Retinal pigment epithelial cell (primary cell): Measurements from ENCODE around the gene JMJD7.

ENCODE experiments used
- DNase-seq: peaks from one replicate; pipeline ENCODE4 v3.0.0-alpha.2; 2010; ENCODE audit warnings: low read depth
- H3K4me3 ChIP-seq: 2 replicates; pipeline ENCODE4 v1.5.1; 2011; ENCODE audit warnings: mild to moderate bottlenecking, low read length, control low read depth, moderate library complexity
- TF ChIP-seq, protein P1 (sequence below): conservative IDR thresholded peaks from 2 replicates; pipeline ENCODE4 v1.5.1; 2011; ENCODE audit warnings: low read depth, low read length, control low read depth, inconsistent platforms

JMJD7 gene

DNA sequence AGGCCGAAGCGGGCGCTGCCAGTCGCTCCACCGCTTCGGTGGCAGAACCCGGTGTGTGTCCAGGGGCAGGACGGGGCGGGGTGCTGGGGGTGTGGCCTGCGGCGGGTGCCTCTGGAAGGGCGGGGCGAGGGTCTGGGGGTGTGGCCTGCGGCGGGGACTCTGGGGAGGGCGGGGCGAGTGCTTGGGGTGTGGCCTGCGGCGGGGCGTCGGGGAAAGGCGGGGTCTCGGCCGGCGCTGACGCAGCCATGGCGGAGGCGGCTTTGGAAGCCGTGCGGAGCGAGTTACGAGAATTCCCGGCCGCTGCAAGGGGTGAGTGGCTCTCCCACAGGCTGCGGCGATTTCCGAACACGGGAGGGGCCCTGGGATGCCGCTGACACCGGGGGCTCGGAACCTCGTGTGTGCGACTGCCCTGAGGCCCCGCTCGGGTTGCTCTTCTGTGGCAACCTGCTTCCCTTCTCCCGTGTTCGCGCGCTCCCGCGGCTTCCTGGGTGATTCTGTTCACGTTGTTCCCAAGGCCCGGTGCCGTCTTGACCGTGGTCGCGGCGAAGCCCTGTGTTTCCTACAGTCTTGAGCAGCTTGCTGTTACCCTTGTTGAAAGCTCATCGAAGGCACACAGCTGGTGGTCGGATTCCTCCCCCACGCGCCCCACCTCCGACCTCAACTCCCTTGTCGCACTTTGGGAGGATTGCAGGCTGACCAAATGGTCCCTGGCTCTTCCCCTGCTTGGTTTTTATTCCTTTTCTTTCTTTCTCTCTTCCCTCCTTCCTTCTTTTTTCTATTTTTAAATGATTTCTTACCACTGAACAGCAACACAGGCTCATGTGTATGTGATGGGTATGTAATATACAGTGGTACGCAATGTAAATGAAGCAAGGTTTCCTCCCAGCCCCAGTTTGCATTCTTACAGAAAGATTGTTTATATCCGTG lies at the start of gene JMJD7:
Gene JMJD7 (plus strand): TSS at position 213 of the 927 bp plus-strand sequence. CDS start 33 bp downstream, at position 246.
- DNase-seq = peak; percentile 40
- H3K4me3 ChIP-seq = peak within 1 kb of the TSS; percentile 86
- TF ChIP-seq, protein P1, sequence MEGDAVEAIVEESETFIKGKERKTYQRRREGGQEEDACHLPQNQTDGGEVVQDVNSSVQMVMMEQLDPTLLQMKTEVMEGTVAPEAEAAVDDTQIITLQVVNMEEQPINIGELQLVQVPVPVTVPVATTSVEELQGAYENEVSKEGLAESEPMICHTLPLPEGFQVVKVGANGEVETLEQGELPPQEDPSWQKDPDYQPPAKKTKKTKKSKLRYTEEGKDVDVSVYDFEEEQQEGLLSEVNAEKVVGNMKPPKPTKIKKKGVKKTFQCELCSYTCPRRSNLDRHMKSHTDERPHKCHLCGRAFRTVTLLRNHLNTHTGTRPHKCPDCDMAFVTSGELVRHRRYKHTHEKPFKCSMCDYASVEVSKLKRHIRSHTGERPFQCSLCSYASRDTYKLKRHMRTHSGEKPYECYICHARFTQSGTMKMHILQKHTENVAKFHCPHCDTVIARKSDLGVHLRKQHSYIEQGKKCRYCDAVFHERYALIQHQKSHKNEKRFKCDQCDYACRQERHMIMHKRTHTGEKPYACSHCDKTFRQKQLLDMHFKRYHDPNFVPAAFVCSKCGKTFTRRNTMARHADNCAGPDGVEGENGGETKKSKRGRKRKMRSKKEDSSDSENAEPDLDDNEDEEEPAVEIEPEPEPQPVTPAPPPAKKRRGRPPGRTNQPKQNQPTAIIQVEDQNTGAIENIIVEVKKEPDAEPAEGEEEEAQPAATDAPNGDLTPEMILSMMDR = no peak

DNA sequence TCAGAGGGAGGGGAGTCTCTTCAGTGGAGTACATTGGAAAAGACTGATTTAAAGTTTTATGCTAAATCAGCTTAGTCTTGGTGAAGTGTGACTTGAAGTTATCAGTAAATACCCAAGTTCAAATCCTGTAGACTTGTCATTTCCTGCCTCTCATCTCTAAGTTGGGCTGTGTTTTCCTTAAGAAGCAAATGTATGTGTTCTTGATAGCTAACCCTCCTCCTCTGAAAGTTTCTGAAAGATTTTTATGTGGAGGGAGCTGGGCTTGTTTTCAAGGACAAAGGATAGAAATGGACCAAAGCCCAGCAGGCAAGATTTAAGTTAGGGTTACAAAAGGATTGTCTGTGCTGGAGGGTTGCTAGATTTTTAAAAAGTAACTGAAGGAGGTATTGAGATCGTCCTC lies 49.4 kb upstream of the JMJD7 start:
- H3K4me3 ChIP-seq = no peak overlapping the region

DNA sequence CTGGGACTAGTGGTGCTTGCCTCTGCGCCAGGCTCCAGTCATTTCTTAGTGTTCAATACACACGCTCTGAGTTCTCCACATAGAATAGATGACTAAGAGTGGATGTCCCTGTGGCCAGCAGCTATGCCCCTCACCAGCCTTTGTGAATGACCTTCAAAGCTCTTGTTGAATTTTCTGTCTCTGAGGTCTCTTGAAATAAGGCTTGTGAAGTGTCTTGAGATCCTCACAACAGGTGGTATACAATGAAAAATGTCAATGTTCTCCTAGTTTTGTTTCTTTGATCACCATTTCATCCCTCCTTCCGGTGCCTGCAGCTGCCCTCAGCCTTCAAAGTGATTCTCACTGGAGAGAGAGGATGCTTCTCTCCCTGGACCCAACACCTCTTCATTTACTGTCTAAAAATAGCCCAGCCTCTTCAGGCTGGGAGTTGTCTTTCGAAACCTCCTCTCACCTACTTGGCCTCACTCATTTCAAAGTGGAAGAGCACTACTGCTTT lies 48.2 kb upstream of the JMJD7 start:
- TF ChIP-seq, protein P1 = no peak
- H3K4me3 ChIP-seq = no peak overlapping the region
- no peak for DNase-seq

More for the DNA sequence above, 49.4 kb upstream of the JMJD7 start:
- DNase-seq = no peak
- TF ChIP-seq, protein P1 = no peak

DNA sequence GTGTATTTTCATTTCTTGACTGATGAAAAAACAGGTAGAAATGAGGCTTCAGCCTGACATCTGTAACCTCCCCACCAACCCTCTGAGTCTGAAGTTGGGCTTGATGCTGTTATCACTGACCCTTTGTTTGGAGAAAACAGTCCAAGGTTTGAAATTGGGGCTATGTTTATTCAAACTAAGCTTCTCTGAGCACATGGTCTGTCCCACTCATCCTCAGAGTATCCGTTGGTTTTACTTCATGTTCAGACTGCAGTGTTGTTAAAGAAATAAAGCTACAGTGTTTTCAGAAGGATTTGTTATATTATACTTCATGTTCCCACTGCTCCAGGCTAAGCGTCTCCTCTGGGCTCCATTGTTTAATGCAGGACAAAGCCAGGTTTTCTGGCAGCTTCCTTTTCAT lies 47.6 kb upstream of the JMJD7 start:
- H3K4me3 ChIP-seq = no peak overlapping the region
- TF ChIP-seq, protein P1 = no peak
- no peak for DNase-seq

DNA sequence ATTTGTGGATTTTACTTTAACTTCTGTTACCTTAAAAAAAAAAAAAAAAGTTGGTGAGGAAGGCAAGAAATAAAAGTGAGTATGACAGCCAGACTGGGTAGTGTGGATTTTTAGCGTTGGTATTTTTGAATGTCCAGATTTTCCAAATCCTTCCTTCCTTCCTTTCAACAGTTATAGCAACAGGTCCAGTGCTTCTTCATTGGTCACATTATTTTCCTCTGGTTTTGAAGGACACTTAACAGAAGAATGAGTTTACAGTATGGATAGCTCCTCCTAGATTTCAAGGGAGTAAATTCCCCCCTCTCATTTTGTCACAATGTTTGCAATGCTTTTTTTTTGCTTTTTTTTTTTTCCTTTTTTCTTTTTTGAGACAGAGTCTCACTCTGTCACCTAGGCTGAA lies 47.2 kb upstream of the JMJD7 start:
- no peak for DNase-seq
- no peak overlapping the region for H3K4me3 ChIP-seq

DNA sequence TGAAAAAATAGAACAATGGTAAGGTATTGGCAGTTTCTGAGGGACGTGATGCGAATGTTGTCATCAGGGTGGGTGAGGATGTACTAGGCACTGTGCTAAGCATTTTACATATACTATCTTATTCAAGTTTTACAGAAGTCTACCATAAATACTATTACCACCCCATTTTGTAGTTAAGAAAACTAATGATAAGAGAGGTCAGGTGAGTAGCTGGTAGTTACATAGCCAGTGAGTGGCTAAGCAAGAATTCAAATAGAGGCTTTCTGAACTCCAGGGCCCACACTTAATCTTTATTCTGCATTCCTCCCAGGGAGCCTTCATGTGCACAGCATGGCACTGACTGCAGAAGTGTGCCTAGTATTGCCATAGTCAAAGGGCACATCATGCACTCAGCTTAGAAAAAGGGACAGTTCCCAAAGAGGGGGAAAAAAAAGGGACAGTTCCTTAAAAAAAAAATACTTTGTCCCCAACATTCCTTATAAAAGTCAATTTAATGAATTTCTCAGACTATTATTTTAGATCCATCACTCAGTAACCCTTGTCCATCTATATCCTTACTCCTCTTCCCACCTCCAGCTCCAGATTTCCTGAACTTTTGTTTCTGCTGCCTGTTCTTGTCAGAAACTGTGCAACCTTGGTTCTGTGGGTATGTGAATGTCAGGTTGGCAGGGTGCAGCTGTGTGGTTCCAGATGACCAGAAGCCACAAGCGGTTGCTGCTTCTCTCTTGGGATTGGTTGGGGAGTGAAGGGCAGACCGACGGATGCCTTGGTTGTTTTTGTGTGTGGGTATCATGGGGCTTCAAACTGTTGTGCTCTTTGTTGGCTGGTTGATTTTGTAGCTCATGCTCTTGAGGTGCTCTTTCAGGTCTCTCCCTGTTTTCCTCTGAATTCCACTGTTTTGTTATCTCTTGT lies 45.3 kb upstream of the JMJD7 start:
- DNase-seq = no peak
- no peak overlapping the region for H3K4me3 ChIP-seq
- TF ChIP-seq, protein P1 = no peak

More for the DNA sequence above, 47.2 kb upstream of the JMJD7 start:
- TF ChIP-seq, protein P1 = no peak
